HCT116 (cell line): ENCODE results near the gene CEACAM6.

Source experiments
- ATF3 ChIP-seq: IDR thresholded peaks from 2 replicates; pipeline ENCODE4 v1.6.1; 2012
- CEBPB ChIP-seq: IDR thresholded peaks from 2 replicates; pipeline ENCODE4 v1.6.1; 2012; ENCODE audit warnings: low read depth
- EGR1 ChIP-seq: IDR thresholded peaks from 2 replicates; pipeline ENCODE4 v1.6.1; 2012; ENCODE audit warnings: low read depth
- EZH2 ChIP-seq: fragments of 200-600 bp; sonication (generic); IDR thresholded peaks from 2 replicates; pipeline ENCODE4 v1.6.1; 2017; ENCODE audit warnings: antibody characterized with exemption, mixed run types
- EZH2phosphoT487 ChIP-seq: fragments of 200-600 bp; IDR thresholded peaks from 2 replicates; pipeline ENCODE4 v1.6.1; 2018; ENCODE audit warnings: antibody characterized with exemption, borderline replicate concordance
- JUND ChIP-seq: IDR thresholded peaks from 2 replicates; pipeline ENCODE4 v1.6.1; 2012
- POLR2A ChIP-seq: IDR thresholded peaks from 2 replicates; pipeline ENCODE4 v1.7.0; 2011; ENCODE audit warnings: borderline replicate concordance; ENCODE audit not compliant: insufficient read depth, insufficient read length; ENCODE audit errors: extremely low read depth
- SIN3A ChIP-seq: IDR thresholded peaks from 2 replicates; pipeline ENCODE4 v1.6.1; 2012; ENCODE audit warnings: low read depth
- SRF ChIP-seq: IDR thresholded peaks from 2 replicates; pipeline ENCODE4 v1.6.1; 2012; ENCODE audit warnings: low read depth
- TF ChIP-seq, protein P1 (sequence below), 3 experiments: fragments of 200-600 bp in 1 of 3; sonication (generic) in 1 of 3; IDR thresholded peaks in 2 of 3; conservative IDR thresholded peaks in 1 of 3; 2 replicates each; pipeline ENCODE4 v1.5.1; 2012 to 2017; ENCODE audit warnings: low read depth in 2 of 3, low read length in 2 of 3, antibody characterized with exemption in 1 of 3, borderline replicate concordance in 1 of 3, control low read depth in 1 of 3, mild to moderate bottlenecking in 1 of 3, mixed read lengths in 1 of 3, mixed run types in 1 of 3, moderate library complexity in 1 of 3; ENCODE audit not compliant: insufficient read depth in 1 of 3
- TF ChIP-seq, protein P2 (sequence below): IDR thresholded peaks from 2 replicates; pipeline ENCODE4 v1.6.1; 2012

GRCh38 chr19:41796901-41797300 is 41.6 kb downstream of the CEACAM6 start:
- no peak for TF ChIP-seq EZH2phosphoT487
- TF ChIP-seq SRF: no peak
- no peak for TF ChIP-seq EZH2
- TF ChIP-seq CEBPB: no peak
- TF ChIP-seq, protein P1, sequence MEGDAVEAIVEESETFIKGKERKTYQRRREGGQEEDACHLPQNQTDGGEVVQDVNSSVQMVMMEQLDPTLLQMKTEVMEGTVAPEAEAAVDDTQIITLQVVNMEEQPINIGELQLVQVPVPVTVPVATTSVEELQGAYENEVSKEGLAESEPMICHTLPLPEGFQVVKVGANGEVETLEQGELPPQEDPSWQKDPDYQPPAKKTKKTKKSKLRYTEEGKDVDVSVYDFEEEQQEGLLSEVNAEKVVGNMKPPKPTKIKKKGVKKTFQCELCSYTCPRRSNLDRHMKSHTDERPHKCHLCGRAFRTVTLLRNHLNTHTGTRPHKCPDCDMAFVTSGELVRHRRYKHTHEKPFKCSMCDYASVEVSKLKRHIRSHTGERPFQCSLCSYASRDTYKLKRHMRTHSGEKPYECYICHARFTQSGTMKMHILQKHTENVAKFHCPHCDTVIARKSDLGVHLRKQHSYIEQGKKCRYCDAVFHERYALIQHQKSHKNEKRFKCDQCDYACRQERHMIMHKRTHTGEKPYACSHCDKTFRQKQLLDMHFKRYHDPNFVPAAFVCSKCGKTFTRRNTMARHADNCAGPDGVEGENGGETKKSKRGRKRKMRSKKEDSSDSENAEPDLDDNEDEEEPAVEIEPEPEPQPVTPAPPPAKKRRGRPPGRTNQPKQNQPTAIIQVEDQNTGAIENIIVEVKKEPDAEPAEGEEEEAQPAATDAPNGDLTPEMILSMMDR (IDR thresholded peaks at IDR 0.05 in 2 of 3, conservative IDR thresholded peaks at IDR 0.05 in 1 of 3; ENCODE audit: borderline replicate concordance in 1 of 3, insufficient read depth in 1 of 3, low read depth in 2 of 3, low read length in 2 of 3): no peak
- no peak for TF ChIP-seq SIN3A
- no peak for TF ChIP-seq EGR1
- TF ChIP-seq POLR2A: no peak
- no peak for TF ChIP-seq ATF3
- TF ChIP-seq, protein P2, sequence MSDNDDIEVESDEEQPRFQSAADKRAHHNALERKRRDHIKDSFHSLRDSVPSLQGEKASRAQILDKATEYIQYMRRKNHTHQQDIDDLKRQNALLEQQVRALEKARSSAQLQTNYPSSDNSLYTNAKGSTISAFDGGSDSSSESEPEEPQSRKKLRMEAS: no peak
- no peak for TF ChIP-seq JUND
